ENCODE data around the gene E2F4.

Gene E2F4

GRCh38 chr16:67208154-67208896, 16.4 kb downstream of the E2F4 start:
- DNase-seq (ENCODE audit: low read depth, low spot score), result no peak

GRCh38 chr16:67209565-67209964, 17.6 kb downstream of the E2F4 start:
- no peak for DNase-seq (ENCODE audit: low read depth, low spot score)

- DNase-seq (ENCODE audit: low read depth, low spot score), result no peak
Observed at GRCh38 chr16:67210069-67210937, 18.3 kb downstream of the E2F4 start.

GRCh38 chr16:67211674-67212073, 19.7 kb downstream of the E2F4 start:
- no peak for DNase-seq (ENCODE audit: low read depth, low spot score)

GRCh38 chr16:67212766-67213165, 20.8 kb downstream of the E2F4 start:
- DNase-seq (ENCODE audit: low read depth, low spot score), result no peak

GRCh38 chr16:67213197-67214019, 21.5 kb downstream of the E2F4 start:
- no peak for DNase-seq (ENCODE audit: low read depth, low spot score)

- no peak for DNase-seq (ENCODE audit: low read depth, low spot score)
Observed at GRCh38 chr16:67215706-67216105, 23.8 kb downstream of the E2F4 start.

GRCh38 chr16:67216612-67217490, 24.9 kb downstream of the E2F4 start:
- no peak for DNase-seq (ENCODE audit: low read depth, low spot score)

GRCh38 chr16:67223992-67224391, 32.0 kb downstream of the E2F4 start:
- no peak for DNase-seq (ENCODE audit: low read depth, low spot score)

- DNase-seq (ENCODE audit: low read depth, low spot score), result no peak
Observed at GRCh38 chr16:67226295-67226803, 34.4 kb downstream of the E2F4 start.

GRCh38 chr16:67226804-67227566, 35.0 kb downstream of the E2F4 start, which contains the start of gene TMEM208:
Gene TMEM208, plus strand, starts transcription at chr16:67227130. Its CDS starts 89 bp downstream, at chr16:67227219.
- peak; percentile 97 for DNase-seq (ENCODE audit: low read depth, low spot score)

- no peak for DNase-seq (ENCODE audit: low read depth, low spot score)
Observed at GRCh38 chr16:67227567-67227921, 35.6 kb downstream of the E2F4 start.

GRCh38 chr16:67228034-67228785, 36.3 kb downstream of the E2F4 start:
- DNase-seq (ENCODE audit: low read depth, low spot score), result no peak

- DNase-seq (ENCODE audit: low read depth, low spot score), result no peak
Observed at GRCh38 chr16:67228905-67229304, 37.0 kb downstream of the E2F4 start.

- DNase-seq (ENCODE audit: low read depth, low spot score), result no peak
Observed at GRCh38 chr16:67229906-67230808, 38.2 kb downstream of the E2F4 start.

- DNase-seq (ENCODE audit: low read depth, low spot score), result no peak
Observed at GRCh38 chr16:67230809-67231660, 39.1 kb downstream of the E2F4 start.

GRCh38 chr16:67233596-67233995, 41.6 kb downstream of the E2F4 start:
- no peak for DNase-seq (ENCODE audit: low read depth, low spot score)

Measured in brain pericyte (primary cell).